CD4-positive, alpha-beta T cell treated with Interleukin-4 for 4 hours (primary cell): Measurements from ENCODE around the gene SLC23A1.
A peak's percentile ranks its signal among the peaks of the same experiment; 100 is the strongest.
"Not testable (repeated sequence)": the region's sequence is repeated elsewhere in the genome, so short reads cannot be mapped to it uniquely, and the experiment has no call there.

Source experiments
- DNase-seq: peaks from one replicate; pipeline ENCODE4 v3.0.0-alpha.2; 2020

SLC23A1 gene

GRCh38 chr5:139383275-139383992 is at the start of gene SLC23A1:
TSS of gene SLC23A1 (minus strand) at chr5:139383297. CDS start at chr5:139383253, 44 bp downstream.
- no peak for DNase-seq

DNA sequence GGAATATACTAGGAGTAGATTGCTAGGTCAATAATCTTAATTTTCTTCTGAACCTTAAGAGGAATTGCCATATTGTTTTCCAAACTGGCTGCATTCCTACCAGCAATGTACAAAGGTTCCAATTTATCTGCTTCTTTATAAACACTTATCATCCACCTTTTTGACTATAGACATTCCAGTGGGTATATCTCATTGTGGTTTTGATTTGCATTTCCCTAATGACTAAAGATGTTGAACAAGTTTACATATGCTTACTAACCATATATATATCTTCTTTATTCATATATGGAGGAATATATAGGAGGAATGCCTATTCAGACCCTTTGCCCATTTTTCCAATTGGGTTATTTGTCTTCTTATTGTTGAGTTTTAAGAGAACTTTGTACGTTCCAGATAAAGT is 48.6 kb upstream of the SLC23A1 start:
- no peak for DNase-seq

DNA sequence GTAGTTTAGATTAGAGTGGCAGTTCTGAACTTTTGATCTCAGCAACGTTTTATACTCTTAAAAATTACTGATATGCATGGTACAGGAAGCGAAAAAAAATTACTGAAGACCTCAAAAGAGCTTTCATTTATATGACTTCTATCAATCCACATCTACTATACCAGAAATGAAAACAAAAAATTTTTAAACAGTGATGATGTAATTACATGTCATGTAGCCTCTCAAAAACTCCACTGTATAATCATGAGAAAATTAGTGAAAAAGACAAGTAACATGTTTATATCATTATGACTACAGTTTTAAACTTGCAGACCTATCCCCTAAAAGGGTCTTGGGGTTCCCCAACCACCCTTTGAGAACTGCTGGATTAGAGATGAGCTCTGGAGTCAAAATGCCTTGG is 46.9 kb upstream of the SLC23A1 start:
- no peak for DNase-seq

DNA sequence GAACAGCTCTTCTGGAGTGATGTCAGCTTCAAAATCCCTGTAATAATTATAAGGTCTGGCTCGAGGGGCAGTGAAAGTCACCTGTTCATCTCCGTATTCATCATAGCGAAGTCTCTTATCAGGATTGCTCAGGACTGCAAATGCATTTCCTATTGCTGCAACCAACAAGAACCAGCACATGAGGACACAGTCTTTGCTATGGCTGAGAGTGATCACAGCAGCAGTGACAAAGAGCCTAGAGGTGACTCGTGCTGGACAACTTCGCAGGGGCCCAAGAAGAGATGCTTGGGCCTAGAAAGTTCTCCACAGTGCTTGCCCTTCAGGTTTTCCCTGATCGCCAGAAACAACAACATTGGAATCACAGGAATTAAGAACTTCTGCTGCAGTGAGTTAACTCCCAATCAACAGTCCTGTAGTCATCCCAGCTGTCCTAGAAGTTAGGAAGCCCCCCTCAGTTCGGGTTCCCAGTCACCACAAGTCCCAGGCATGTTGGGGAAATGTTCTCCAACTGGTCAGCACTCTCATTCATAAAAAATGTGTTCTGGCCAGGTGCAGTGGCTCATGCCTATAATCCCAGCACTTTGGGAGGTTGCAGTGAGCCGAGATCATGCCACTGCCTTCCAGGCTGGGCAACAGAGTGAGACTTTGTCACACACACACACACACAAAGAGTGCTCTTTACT is 43.2 kb upstream of the SLC23A1 start:
- no peak for DNase-seq

GRCh38 chr5:139425497-139425896 is 42.4 kb upstream of the SLC23A1 start:
- DNase-seq: no peak

- peak; percentile 86 for DNase-seq
Measured at GRCh38 chr5:139422307-139422893, 39.3 kb upstream of the SLC23A1 start.

DNA sequence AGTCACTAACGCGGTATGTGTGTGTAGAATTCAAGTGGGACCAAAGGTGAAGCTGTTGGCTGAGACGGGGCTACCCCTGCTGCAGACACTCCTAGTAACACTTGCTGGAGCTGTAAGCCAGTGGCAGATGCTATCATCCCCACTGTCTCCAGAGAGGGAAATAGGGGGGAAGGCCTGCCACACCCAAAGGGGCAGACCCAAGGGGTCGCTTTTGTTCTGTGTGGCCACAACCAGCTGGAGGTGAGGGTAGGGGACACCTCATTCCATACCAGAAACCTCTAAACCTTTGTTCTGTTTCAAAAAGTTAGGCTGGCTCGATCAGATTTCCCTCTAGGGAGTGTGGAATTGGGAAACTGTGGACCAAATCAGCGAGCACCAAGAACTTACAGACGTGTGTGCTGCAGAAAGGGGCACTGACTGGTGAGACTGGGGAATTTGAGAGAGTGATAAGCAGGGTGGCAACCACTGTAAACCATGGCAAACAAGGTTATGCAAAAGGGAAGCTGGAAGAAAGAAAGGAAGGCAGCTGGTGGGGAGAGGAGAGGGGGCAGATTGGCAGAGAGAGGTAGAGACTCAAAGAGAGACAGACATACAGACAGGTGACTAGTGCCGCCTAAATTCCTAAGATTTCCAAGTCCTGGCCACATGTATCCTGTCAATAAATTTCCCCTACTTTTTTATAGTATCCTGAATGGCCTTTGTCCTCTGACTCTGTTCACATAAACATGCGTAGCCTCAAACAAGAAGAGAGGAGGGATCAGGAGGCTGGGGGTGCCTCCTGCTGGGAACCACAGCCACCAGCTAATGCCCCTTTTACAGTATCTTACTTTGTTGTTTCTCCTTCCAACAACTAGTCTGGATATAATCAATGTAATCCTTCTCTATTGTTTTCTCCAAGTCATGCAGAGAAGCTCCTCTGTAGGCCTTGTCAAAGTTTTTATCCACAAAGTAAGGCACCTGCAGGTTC is 36.4 kb upstream of the SLC23A1 start:
- no peak for DNase-seq

DNA sequence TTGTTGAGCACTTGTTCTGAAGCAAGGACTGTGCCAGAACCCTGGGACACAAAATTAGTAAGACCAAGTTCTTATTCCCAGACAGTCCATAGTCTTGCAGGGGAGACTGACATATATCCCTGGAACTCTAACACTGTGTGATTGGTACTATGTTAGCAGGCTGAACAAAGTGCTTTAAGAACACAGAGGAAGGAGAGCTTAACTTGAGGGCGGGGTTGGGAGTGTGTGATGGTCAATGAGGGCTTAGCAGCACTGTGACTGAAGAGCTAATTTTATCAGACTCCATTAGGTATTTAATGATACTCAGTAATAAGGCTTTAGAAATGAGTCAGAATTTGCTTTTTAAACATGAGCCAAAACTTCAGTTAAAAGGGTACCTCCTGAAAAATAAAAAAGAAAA is 35.7 kb upstream of the SLC23A1 start:
- DNase-seq: no peak

DNA sequence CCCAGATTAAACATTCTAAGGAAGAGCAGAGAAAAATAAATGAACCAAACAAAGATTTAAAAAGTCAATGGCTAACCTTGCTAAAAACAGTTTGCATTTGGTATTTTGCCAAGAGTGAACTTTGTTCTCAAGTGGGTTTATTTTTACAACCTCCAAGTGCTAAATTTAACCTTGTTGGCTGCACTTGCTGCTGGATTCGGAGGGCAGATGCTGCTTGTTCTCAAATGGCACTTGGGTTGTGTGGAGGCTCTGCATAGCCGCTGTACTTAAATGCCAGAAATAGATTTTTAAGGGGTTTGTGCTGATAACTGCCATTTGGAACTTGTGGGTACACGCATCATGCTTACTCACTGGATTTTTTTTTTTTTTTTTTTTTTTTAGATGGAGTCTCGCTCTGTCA is 34.1 kb upstream of the SLC23A1 start:
- no peak for DNase-seq

DNA sequence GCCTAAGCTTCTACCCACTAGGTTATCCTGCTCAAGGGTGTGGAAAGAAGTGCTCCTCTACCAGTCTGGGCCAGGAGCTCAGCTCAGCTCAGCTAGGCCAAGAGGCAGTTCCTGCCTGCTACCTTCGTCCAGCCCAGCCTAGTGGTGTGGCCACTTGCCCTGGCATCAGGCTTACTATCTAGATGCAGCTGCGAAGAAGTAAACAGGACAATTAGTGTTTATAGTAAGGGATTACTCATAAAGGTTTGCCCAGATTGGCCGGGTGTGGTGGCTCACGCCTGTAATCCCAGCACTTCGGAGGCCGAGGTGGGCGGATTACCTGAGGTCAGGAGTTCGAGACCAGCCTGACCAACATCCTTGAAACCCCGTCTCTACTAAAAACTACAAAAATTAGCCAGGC is 33.6 kb upstream of the SLC23A1 start:
- DNase-seq: no peak

GRCh38 chr5:139415869-139416268 is 32.8 kb upstream of the SLC23A1 start:
- DNase-seq: no peak

- DNase-seq: no peak
Measured at GRCh38 chr5:139415221-139415861, 32.2 kb upstream of the SLC23A1 start.

DNA sequence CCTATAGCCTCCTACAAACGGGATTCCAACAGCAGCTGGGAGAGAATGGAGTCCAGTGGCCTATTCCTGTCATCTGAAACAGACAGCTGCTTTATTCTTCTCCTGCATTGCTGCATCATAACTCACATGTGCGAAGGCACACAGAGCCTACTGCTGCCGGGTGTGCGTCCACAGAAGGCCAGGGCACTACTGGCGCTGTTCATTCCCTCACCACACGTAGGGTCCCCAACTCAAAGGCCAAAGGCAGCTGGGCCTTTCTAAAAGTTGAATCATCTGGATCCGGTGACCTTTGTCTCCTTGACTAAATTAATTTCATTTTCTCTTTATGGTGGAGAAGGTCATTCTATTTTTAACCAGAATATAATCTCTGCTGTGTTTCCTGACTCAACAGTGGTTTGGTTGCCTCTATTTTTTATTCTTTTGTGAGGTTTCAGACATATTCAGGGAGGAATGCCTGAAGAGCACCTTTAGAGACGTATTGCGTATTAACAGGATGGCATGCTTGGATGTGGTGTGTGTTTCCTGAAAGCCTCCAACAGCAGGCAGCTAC is 31.6 kb upstream of the SLC23A1 start:
- no peak for DNase-seq

DNA sequence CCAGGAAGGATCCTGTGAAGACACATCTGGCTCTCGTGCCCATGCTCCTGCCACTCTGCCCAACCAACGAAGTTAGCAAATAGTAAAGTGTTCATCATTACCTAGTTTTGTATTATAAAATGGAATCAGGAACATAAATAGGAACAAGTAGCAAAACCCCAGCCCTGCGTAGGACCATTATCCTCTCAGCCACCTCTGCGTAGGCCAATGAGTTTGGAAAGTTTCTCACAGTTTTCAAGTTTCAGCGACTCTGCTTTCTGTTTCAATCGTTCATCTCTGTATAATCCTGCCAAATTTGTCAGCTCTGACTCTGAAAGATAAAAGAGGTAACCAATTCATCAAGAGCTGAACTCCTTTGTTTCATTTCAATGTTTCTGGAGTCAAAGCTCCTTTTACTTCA is 30.9 kb upstream of the SLC23A1 start:
- no peak for DNase-seq

GRCh38 chr5:139413153-139413552 is 30.1 kb upstream of the SLC23A1 start:
- no peak for DNase-seq

- no peak for DNase-seq
Measured at GRCh38 chr5:139410993-139411828, 28.1 kb upstream of the SLC23A1 start.

- DNase-seq: no peak
Measured at GRCh38 chr5:139410121-139410992, 27.3 kb upstream of the SLC23A1 start.

DNA sequence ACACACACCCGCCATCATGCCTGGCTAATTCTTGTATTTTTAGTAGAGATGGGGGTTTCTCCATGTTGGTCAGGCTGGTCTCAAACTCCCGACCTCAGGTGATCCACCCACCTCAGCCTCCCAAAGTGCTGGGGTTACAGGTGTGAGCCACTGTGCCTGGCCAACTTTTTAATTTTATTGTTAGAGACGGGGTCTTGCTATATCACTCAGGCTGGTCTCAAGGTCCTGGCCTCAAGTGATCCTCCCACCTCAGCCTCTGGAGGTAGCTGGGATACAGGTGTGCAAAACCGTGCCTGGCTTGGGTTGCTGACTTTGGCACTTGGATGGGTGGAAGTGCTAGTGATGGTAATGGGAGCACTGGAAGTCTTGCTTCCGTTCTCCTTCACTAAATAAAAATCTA is 26.0 kb upstream of the SLC23A1 start:
- DNase-seq: not testable (repeated sequence)

DNA sequence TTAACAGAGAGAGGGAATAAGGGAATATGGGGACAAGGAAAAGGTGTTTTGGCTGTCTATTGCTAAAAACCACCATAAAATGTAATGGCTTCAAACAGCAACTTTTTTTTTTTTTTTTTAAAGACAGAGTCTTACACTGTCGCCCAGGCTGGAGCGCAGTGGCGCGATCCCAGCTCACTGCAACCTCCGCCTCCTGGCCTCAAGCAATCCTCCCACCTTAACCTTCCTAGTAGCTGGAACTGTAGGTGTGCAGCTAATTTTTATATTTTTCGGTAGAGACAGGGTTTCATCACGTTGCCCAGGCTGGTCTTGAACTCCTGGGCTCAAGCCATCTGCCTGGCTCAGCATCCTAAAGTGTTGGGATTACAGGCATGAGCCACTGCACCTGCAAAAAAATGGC is 25.1 kb upstream of the SLC23A1 start:
- no peak for DNase-seq

GRCh38 chr5:139407517-139407916 is 24.4 kb upstream of the SLC23A1 start:
- DNase-seq: no peak
